SU-DHL-6 (cell line): ENCODE results near the gene TADA2A.

Experiments used
- H2AFZ ChIP-seq: fragments of 200-600 bp; sonication (generic); 2 replicates; pipeline ENCODE4 v1.6.1; 2014; ENCODE audit warnings: low read depth, mild to moderate bottlenecking, moderate library complexity, mixed read lengths, antibody characterized with exemption, low read length; ENCODE audit not compliant: severe bottlenecking
- H3F3A ChIP-seq: fragments of 200-600 bp; shearing (Covaris generic); 2 replicates; pipeline ENCODE4 v1.6.0; 2016; ENCODE audit warnings: antibody characterized with exemption, mild to moderate bottlenecking; ENCODE audit not compliant: insufficient read depth
- H3K27ac ChIP-seq: fragments of 200-600 bp; sonication (generic); 2 replicates; pipeline ENCODE4 v1.5.1; 2016; ENCODE audit warnings: low read depth, mild to moderate bottlenecking, low read length, moderate library complexity, mixed read lengths
- H3K27me3 ChIP-seq: fragments of 200-600 bp; sonication (generic), shearing (Covaris generic); 2 replicates; pipeline ENCODE4 v1.6.0; 2014; ENCODE audit warnings: mild to moderate bottlenecking, low read length
- H3K36me3 ChIP-seq: fragments of 200-600 bp; sonication (generic); 2 replicates; pipeline ENCODE4 v1.6.1; 2014; ENCODE audit warnings: mild to moderate bottlenecking, low read length, mixed read lengths
- H3K4me2 ChIP-seq: fragments of 300-600, 200-600 bp; shearing (Covaris generic), sonication (generic); 2 replicates; pipeline ENCODE4 v1.6.0; 2014; ENCODE audit warnings: low read length, low read depth, mild to moderate bottlenecking; ENCODE audit not compliant: poor library complexity, severe bottlenecking
- H3K4me3 ChIP-seq: fragments of 200-600 bp; sonication (generic); 2 replicates; pipeline ENCODE4 v1.5.1; 2014; ENCODE audit warnings: antibody characterized with exemption, low read length, mild to moderate bottlenecking, mixed read lengths; ENCODE audit not compliant: insufficient read depth, poor library complexity, severe bottlenecking
- H3K79me2 ChIP-seq: fragments of 200-600 bp; sonication (generic); 2 replicates; pipeline ENCODE4 v1.6.1; 2014; ENCODE audit warnings: mild to moderate bottlenecking, low read length, moderate library complexity; ENCODE audit not compliant: insufficient read depth
- H3K9ac ChIP-seq: fragments of 200-600 bp; sonication (generic); 2 replicates; pipeline ENCODE4 v1.7.0; 2014; ENCODE audit warnings: mild to moderate bottlenecking, low read length
- H3K9me2 ChIP-seq: fragments of 200-600 bp; sonication (generic); replicated peaks from 2 replicates; pipeline ENCODE4 v1.6.1; 2014; ENCODE audit warnings: low read length; ENCODE audit not compliant: insufficient read depth
- H3K9me3 ChIP-seq: fragments of 200-600 bp; sonication (generic); 2 replicates; pipeline ENCODE4 v1.6.1; 2014; ENCODE audit warnings: low read length, mixed read lengths; ENCODE audit not compliant: insufficient read depth
- H4K20me1 ChIP-seq: fragments of 200-600 bp; sonication (generic); 2 replicates; pipeline ENCODE4 v1.6.1; 2014; ENCODE audit warnings: low read depth, mild to moderate bottlenecking, antibody characterized with exemption, low read length, moderate library complexity, mixed read lengths
- CTCF ChIP-seq: fragments of 200-600 bp; sonication (generic); IDR thresholded peaks from one replicate; pipeline ENCODE4 v1.5.1; 2017; ENCODE audit warnings: antibody characterized with exemption, mild to moderate bottlenecking, low read length, moderate library complexity; ENCODE audit not compliant: insufficient read depth, poor library complexity, severe bottlenecking
- EZH2phosphoT487 ChIP-seq: fragments of 200-600 bp; sonication (generic), shearing (Covaris generic); conservative IDR thresholded peaks from 2 replicates; pipeline ENCODE4 v1.6.1; 2018; ENCODE audit warnings: mild to moderate bottlenecking, antibody characterized with exemption, low read length, moderate library complexity, mixed read lengths

The TADA2A gene

GRCh38 chr17:37391146-37391545, 15.5 kb upstream of the TADA2A start:
- H3K36me3 ChIP-seq = no peaks in the 10 kb centered on the region
- H3F3A ChIP-seq = no peaks in the 10 kb centered on the region
- TF ChIP-seq CTCF = no peak
- TF ChIP-seq EZH2phosphoT487 = no peak
- H3K9me2 ChIP-seq = no peaks in the 10 kb centered on the region
- H4K20me1 ChIP-seq = no peaks in the 10 kb centered on the region
- no peak overlapping the region for H3K4me2 ChIP-seq
- no peak overlapping the region for H3K27ac ChIP-seq
- H3K9me3 ChIP-seq = no peaks in the 10 kb centered on the region
- H3K4me3 ChIP-seq = no peak overlapping the region
- no peak overlapping the region for H3K9ac ChIP-seq
- H2AFZ ChIP-seq = no peak overlapping the region
- no peaks in the 10 kb centered on the region for H3K27me3 ChIP-seq
- no peaks in the 10 kb centered on the region for H3K79me2 ChIP-seq

- H3K4me2 ChIP-seq = no peak overlapping the region
- no peak overlapping the region for H2AFZ ChIP-seq
- no peak overlapping the region for H3K4me3 ChIP-seq
- H3K27me3 ChIP-seq = no peaks in the 10 kb centered on the region
- no peaks in the 10 kb centered on the region for H3K36me3 ChIP-seq
- H3K79me2 ChIP-seq = no peaks in the 10 kb centered on the region
- H4K20me1 ChIP-seq = no peaks in the 10 kb centered on the region
- H3K9me2 ChIP-seq = no peaks in the 10 kb centered on the region
- no peak overlapping the region for H3K27ac ChIP-seq
- no peaks in the 10 kb centered on the region for H3K9me3 ChIP-seq
- H3F3A ChIP-seq = no peaks in the 10 kb centered on the region
- TF ChIP-seq CTCF (no peak), EZH2phosphoT487 (no peak)
- H3K9ac ChIP-seq = no peak overlapping the region
Measured at GRCh38 chr17:37392024-37392590, 14.6 kb upstream of the TADA2A start.

- Histone ChIP-seq H3K9me2 (no peaks in the 10 kb centered on the region), H3K9me3 (no peaks in the 10 kb centered on the region), H3K27me3 (no peaks in the 10 kb centered on the region), H4K20me1 (no peaks in the 10 kb centered on the region), H3K9ac (no peak overlapping the region), H3K4me2 (no peak overlapping the region), H3K79me2 (no peaks in the 10 kb centered on the region), H2AFZ (no peak overlapping the region), H3K36me3 (no peaks in the 10 kb centered on the region), H3K4me3 (no peak overlapping the region), H3K27ac (no peak overlapping the region), H3F3A (no peaks in the 10 kb centered on the region)
- no peak for TF ChIP-seq CTCF
- TF ChIP-seq EZH2phosphoT487 = no peak
Measured at GRCh38 chr17:37393352-37393751, 13.3 kb upstream of the TADA2A start.
